HT1080 (cell line): ENCODE measurements around the gene NUMB. TPM values are rescaled to one million over a fixed set of nuclear protein-coding genes. Genes with fewer than 3 reads are reported as not detected.
A peak's percentile ranks its signal among the peaks of the same experiment; 100 is the strongest.

ENCODE experiments used
- DNase-seq: peaks from one replicate; pipeline ENCODE4 v3.0.0-alpha.2; 2015; ENCODE audit warnings: low read depth
- total RNA-seq: library from RNA; depleted of rRNA; stranded (reverse); fragments of >200 nt; shearing (Covaris generic); gene quantifications from 2 replicates; pipeline ENCODE4 v1.2.3, GENCODE V29; 2014

Gene NUMB
- total RNA-seq, 1 experiment from 2014 or later, result 21.8 TPM

GRCh38 chr14:73246387-73247150, 211.8 kb downstream of the NUMB start:
- no peak for DNase-seq

- peak; percentile 25 for DNase-seq
Measured at GRCh38 chr14:73245480-73246325, 212.6 kb downstream of the NUMB start.

- DNase-seq, result no peak
Measured at GRCh38 chr14:73244541-73245290, 213.6 kb downstream of the NUMB start.

- no peak for DNase-seq
Measured at GRCh38 chr14:73243748-73244147, 214.6 kb downstream of the NUMB start.

GRCh38 chr14:73243341-73243740, 215.0 kb downstream of the NUMB start:
- DNase-seq, result no peak

GRCh38 chr14:73242357-73242901, 215.9 kb downstream of the NUMB start:
- DNase-seq, result no peak

GRCh38 chr14:73241481-73242165, 216.7 kb downstream of the NUMB start:
- DNase-seq, result no peak

GRCh38 chr14:73240816-73241480, 217.4 kb downstream of the NUMB start:
- no peak for DNase-seq

GRCh38 chr14:73239393-73240241, 218.7 kb downstream of the NUMB start:
- DNase-seq, result no peak

GRCh38 chr14:73238941-73239340, 219.4 kb downstream of the NUMB start:
- no peak for DNase-seq

- peak; percentile 75 for DNase-seq
Measured at GRCh38 chr14:73238424-73238852, 219.9 kb downstream of the NUMB start.

- DNase-seq, result no peak
Measured at GRCh38 chr14:73237786-73238423, 220.4 kb downstream of the NUMB start.

- no peak for DNase-seq
Measured at GRCh38 chr14:73237219-73237785, 221.0 kb downstream of the NUMB start, which contains the start of gene PAPLN. Gene PAPLN (plus strand): TSS chr14:73237506. CDS start chr14:73239779, 2,273 bp downstream.

- DNase-seq, result no peak
Measured at GRCh38 chr14:73236752-73237218, 221.6 kb downstream of the NUMB start.

GRCh38 chr14:73236157-73236556, 222.2 kb downstream of the NUMB start:
- DNase-seq, result no peak

- DNase-seq, result no peak
Measured at GRCh38 chr14:73235531-73236155, 222.7 kb downstream of the NUMB start.

GRCh38 chr14:73234586-73235394, 223.6 kb downstream of the NUMB start:
- DNase-seq, result no peak
